ENCODE measurements around the gene FLNB. TPM values are rescaled to one million over a fixed set of nuclear protein-coding genes. Genes with fewer than 3 reads are reported as not detected.

Gene FLNB
- total RNA-seq, 1 experiment from 2014 or later, result 83.4 TPM

DNA sequence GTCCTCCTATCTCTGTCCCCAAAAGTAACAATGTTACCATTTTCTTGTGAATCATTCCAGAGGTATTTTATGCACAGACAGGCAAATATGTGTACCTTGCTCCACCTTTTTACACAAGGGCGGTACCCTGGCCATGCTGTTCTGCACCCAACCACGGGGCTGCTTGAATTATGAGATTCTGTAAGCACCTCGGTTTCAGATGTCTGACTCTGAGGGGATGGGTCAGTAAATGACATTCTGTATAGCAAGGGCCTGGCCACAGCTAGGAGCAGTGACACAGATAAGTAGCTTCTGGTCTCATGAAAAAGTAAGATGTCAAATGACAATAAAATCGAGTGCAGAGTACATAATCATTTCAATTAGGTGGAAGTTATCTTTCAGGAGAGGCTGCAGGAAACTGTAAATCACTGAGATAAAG lies 30.4 kb upstream of the FLNB start:
- Histone ChIP-seq H2BK20ac (ENCODE audit: low read depth, low read length, poor library complexity, severe bottlenecking) (no peak overlapping the region), H2BK5ac (ENCODE audit: insufficient read length, low read length) (no peak overlapping the region), H3K14ac (ENCODE audit: insufficient read depth, low read length) (no peak overlapping the region), H3K4me1 (ENCODE audit: insufficient read depth, low read length) (no peaks in the 10 kb centered on the region), H4K91ac (ENCODE audit: insufficient read length, low read depth, low read length) (no peak overlapping the region), H3T11ph (ENCODE audit: low read length) (no peak overlapping the region), H3K79me2 (ENCODE audit: insufficient read depth, low read length) (no peaks in the 10 kb centered on the region), H4K8ac (replicated peaks; ENCODE audit: insufficient read length, low read depth, low read length) (no peak overlapping the region), H3K4ac (ENCODE audit: low read depth, low read length) (no peak overlapping the region), H3K18ac (ENCODE audit: insufficient read length, low read depth, low read length) (no peak overlapping the region), H3K27ac (ENCODE audit: insufficient read length, low read depth, low read length) (no peak overlapping the region), H2BK12ac (ENCODE audit: insufficient read length, low read depth, low read length) (no peak overlapping the region), H3K56ac (ENCODE audit: insufficient read length, low read depth, low read length) (no peak overlapping the region), H2BK120ac (ENCODE audit: low read depth, low read length, poor library complexity, severe bottlenecking) (no peak overlapping the region), H3K27me3 (ENCODE audit: insufficient read depth, low read length) (no peaks in the 10 kb centered on the region), H2AK5ac (ENCODE audit: insufficient read length, low read length) (no peak overlapping the region), H4K20me1 (ENCODE audit: control insufficient read depth, insufficient read depth, insufficient read length) (no peaks in the 10 kb centered on the region), H2AFZ (ENCODE audit: low read length) (no peak overlapping the region), H3K9ac (ENCODE audit: extremely low read depth, insufficient read length, low read length) (no peak overlapping the region), H3K23ac (ENCODE audit: insufficient read length, low read depth, low read length) (no peak overlapping the region), H3K23me2 (ENCODE audit: insufficient read length, low read depth, low read length, poor library complexity, severe bottlenecking) (no peaks in the 10 kb centered on the region), H3K79me1 (ENCODE audit: insufficient read depth, low read depth, low read length, poor library complexity, severe bottlenecking) (no peaks in the 10 kb centered on the region), H3K9me3 (ENCODE audit: control insufficient read depth, low read depth, low read length) (no peaks in the 10 kb centered on the region), H4K5ac (ENCODE audit: insufficient read length, low read depth, low read length) (no peak overlapping the region), H2BK15ac (ENCODE audit: low read depth, low read length) (no peak overlapping the region), H3K4me2 (ENCODE audit: insufficient read depth, insufficient read length, low read length) (no peak overlapping the region)
- TF ChIP-seq, protein P1, sequence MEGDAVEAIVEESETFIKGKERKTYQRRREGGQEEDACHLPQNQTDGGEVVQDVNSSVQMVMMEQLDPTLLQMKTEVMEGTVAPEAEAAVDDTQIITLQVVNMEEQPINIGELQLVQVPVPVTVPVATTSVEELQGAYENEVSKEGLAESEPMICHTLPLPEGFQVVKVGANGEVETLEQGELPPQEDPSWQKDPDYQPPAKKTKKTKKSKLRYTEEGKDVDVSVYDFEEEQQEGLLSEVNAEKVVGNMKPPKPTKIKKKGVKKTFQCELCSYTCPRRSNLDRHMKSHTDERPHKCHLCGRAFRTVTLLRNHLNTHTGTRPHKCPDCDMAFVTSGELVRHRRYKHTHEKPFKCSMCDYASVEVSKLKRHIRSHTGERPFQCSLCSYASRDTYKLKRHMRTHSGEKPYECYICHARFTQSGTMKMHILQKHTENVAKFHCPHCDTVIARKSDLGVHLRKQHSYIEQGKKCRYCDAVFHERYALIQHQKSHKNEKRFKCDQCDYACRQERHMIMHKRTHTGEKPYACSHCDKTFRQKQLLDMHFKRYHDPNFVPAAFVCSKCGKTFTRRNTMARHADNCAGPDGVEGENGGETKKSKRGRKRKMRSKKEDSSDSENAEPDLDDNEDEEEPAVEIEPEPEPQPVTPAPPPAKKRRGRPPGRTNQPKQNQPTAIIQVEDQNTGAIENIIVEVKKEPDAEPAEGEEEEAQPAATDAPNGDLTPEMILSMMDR (conservative IDR thresholded peaks at IDR 0.05), result no peak
- no peaks in the 10 kb centered on the region; a peak in 1 of 7 replicates for H3K36me3 Mint-ChIP-seq (ENCODE audit: insufficient read depth in 1 of 3, low read depth in 3 of 3)
- no peak overlapping the region for H3K27ac Mint-ChIP-seq
- no peak for DNase-seq
- WGBS (ENCODE audit: extremely low coverage, insufficient read length, low lambda C conversion rate), result no CpG with 5 or more reads among the region's 4 CpGs
- no peaks in the 10 kb centered on the region for H3K9me3 Mint-ChIP-seq
- H3K4me1 Mint-ChIP-seq, result peaks cover 6% of the 10 kb centered on the region in 2 experiments; a peak in 2 of 4 replicates
- no peaks in the 10 kb centered on the region; the same call in 1 of the 2 replicates for H3K27me3 Mint-ChIP-seq (ENCODE audit: low read depth)
- no peak overlapping the region for H3K4me3 Mint-ChIP-seq

Measured in H9 (cell line).